H9 (cell line): Measurements from ENCODE around the gene PITPNB. TPM values are rescaled to one million over a fixed set of nuclear protein-coding genes. Genes with fewer than 3 reads are reported as not detected.

Source experiments
- DNase-seq: peaks from one replicate; pipeline ENCODE4 v3.0.0-alpha.2; 2017
- H2AFZ ChIP-seq: one replicate; pipeline ENCODE4 v1.6.1; 2013; ENCODE audit warnings: mild to moderate bottlenecking, low read length, control low read depth, moderate library complexity
- H2AK5ac ChIP-seq: 2 replicates; pipeline ENCODE4 v1.6.1; 2013; ENCODE audit warnings: low read length, control low read depth, mixed read lengths; ENCODE audit not compliant: insufficient read length
- H2BK120ac ChIP-seq: one replicate; pipeline ENCODE4 v1.6.1; 2013; ENCODE audit warnings: low read depth, mild to moderate bottlenecking, low read length, control low read depth, inconsistent platforms; ENCODE audit not compliant: poor library complexity, severe bottlenecking
- H2BK12ac ChIP-seq: 2 replicates; pipeline ENCODE4 v1.6.1; 2013; ENCODE audit warnings: low read length, control low read depth, mixed read lengths, low read depth; ENCODE audit not compliant: insufficient read length
- H2BK15ac ChIP-seq: 2 replicates; pipeline ENCODE4 v1.6.1; 2013; ENCODE audit warnings: low read depth, low read length, control low read depth
- H2BK20ac ChIP-seq: one replicate; pipeline ENCODE4 v1.6.1; 2013; ENCODE audit warnings: low read depth, mild to moderate bottlenecking, low read length, control low read depth, inconsistent platforms; ENCODE audit not compliant: poor library complexity, severe bottlenecking
- H2BK5ac ChIP-seq: 2 replicates; pipeline ENCODE4 v1.6.1; 2013; ENCODE audit warnings: low read length, control low read depth, mixed read lengths; ENCODE audit not compliant: insufficient read length
- H3K14ac ChIP-seq: 2 replicates; pipeline ENCODE4 v1.6.1; 2013; ENCODE audit warnings: low read length, control low read depth; ENCODE audit not compliant: insufficient read depth
- H3K18ac ChIP-seq: 2 replicates; pipeline ENCODE4 v1.6.1; 2013; ENCODE audit warnings: low read depth, mild to moderate bottlenecking, mixed read lengths, low read length, control low read depth; ENCODE audit not compliant: insufficient read length
- H3K23ac ChIP-seq: 2 replicates; pipeline ENCODE4 v1.6.1; 2013; ENCODE audit warnings: low read length, control low read depth, mixed read lengths, low read depth; ENCODE audit not compliant: insufficient read length
- H3K23me2 ChIP-seq: 2 replicates; pipeline ENCODE4 v1.6.1; 2013; ENCODE audit warnings: low read depth, mild to moderate bottlenecking, mixed read lengths, low read length, control low read depth; ENCODE audit not compliant: insufficient read length, poor library complexity, severe bottlenecking
- H3K27ac ChIP-seq: 2 replicates; pipeline ENCODE4 v1.5.1; 2013; ENCODE audit warnings: low read length, control low read depth, mixed read lengths, low read depth; ENCODE audit not compliant: insufficient read length
- H3K27me3 ChIP-seq: 2 replicates; pipeline ENCODE4 v1.6.1; 2013; ENCODE audit warnings: low read length, control low read depth, inconsistent platforms; ENCODE audit not compliant: insufficient read depth
- H3K4ac ChIP-seq: 2 replicates; pipeline ENCODE4 v1.6.1; 2013; ENCODE audit warnings: low read depth, mild to moderate bottlenecking, control low read depth, inconsistent platforms, low read length, moderate library complexity
- H3K4me1 ChIP-seq: 2 replicates; pipeline ENCODE4 v1.6.1; 2013; ENCODE audit warnings: low read length, control low read depth, inconsistent platforms; ENCODE audit not compliant: insufficient read depth
- H3K4me2 ChIP-seq: 2 replicates; pipeline ENCODE4 v1.6.1; 2013; ENCODE audit warnings: low read length, control low read depth, mixed read lengths; ENCODE audit not compliant: insufficient read length, insufficient read depth
- H3K56ac ChIP-seq: 2 replicates; pipeline ENCODE4 v1.6.1; 2013; ENCODE audit warnings: low read depth, mild to moderate bottlenecking, mixed read lengths, low read length, control low read depth; ENCODE audit not compliant: insufficient read length
- H3K79me1 ChIP-seq: 2 replicates; pipeline ENCODE4 v1.6.1; 2013; ENCODE audit warnings: low read depth, mild to moderate bottlenecking, moderate library complexity, low read length, control low read depth, inconsistent platforms; ENCODE audit not compliant: insufficient read depth, poor library complexity, severe bottlenecking
- H3K79me2 ChIP-seq: 2 replicates; pipeline ENCODE4 v1.6.1; 2013; ENCODE audit warnings: low read length, control low read depth, inconsistent platforms; ENCODE audit not compliant: insufficient read depth
- H3K9ac ChIP-seq: 2 replicates; pipeline ENCODE4 v1.6.1; 2013; ENCODE audit warnings: low read length, control low read depth, mixed read lengths; ENCODE audit not compliant: insufficient read length; ENCODE audit errors: extremely low read depth
- H3K9me3 ChIP-seq: one replicate; pipeline ENCODE4 v1.6.1; 2013; ENCODE audit warnings: low read depth, low read length, inconsistent platforms; ENCODE audit not compliant: control insufficient read depth
- H3T11ph ChIP-seq: one replicate; pipeline ENCODE4 v1.6.1; 2013; ENCODE audit warnings: mild to moderate bottlenecking, low read length, control low read depth, inconsistent platforms
- H4K20me1 ChIP-seq: one replicate; pipeline ENCODE4 v1.6.1; 2013; ENCODE audit not compliant: control insufficient read depth, insufficient read length, insufficient read depth
- H4K5ac ChIP-seq: 2 replicates; pipeline ENCODE4 v1.6.1; 2013; ENCODE audit warnings: low read depth, mild to moderate bottlenecking, mixed read lengths, low read length, control low read depth; ENCODE audit not compliant: insufficient read length
- H4K8ac ChIP-seq: replicated peaks from 2 replicates; pipeline ENCODE4 v1.6.1; 2013; ENCODE audit warnings: low read length, control low read depth, mixed read lengths, low read depth; ENCODE audit not compliant: insufficient read length
- H4K91ac ChIP-seq: 2 replicates; pipeline ENCODE4 v1.6.1; 2013; ENCODE audit warnings: low read depth, mild to moderate bottlenecking, moderate library complexity, mixed read lengths, low read length, control low read depth; ENCODE audit not compliant: insufficient read length
- H3K27ac Mint-ChIP-seq, 3 experiments: 2 replicates in 2 of 3; 3 replicates in 1 of 3; pipeline ENCODE4 v1.8.0; 2020 to 2021; ENCODE audit warnings: mixed read lengths in 3 of 3, mild to moderate bottlenecking in 1 of 3, moderate library complexity in 1 of 3
- H3K27me3 Mint-ChIP-seq: 2 replicates; pipeline ENCODE4 v1.8.0; 2021; ENCODE audit warnings: low read depth, mild to moderate bottlenecking, moderate library complexity, mixed read lengths
- H3K36me3 Mint-ChIP-seq, 3 experiments: 2 replicates in 2 of 3; 3 replicates in 1 of 3; pipeline ENCODE4 v1.8.0; 2020 to 2021; ENCODE audit warnings: low read depth in 3 of 3, mixed read lengths in 3 of 3; ENCODE audit not compliant: insufficient read depth in 1 of 3
- H3K4me1 Mint-ChIP-seq, 2 experiments: 2 replicates each; pipeline ENCODE4 v1.8.0; 2020; ENCODE audit warnings: mixed read lengths in 2 of 2
- H3K4me3 Mint-ChIP-seq, 2 experiments: 2 replicates in 1 of 2; 3 replicates in 1 of 2; pipeline ENCODE4 v1.8.0; 2020 to 2021; ENCODE audit warnings: mild to moderate bottlenecking in 2 of 2, mixed read lengths in 2 of 2, moderate library complexity in 1 of 2
- H3K9me3 Mint-ChIP-seq, 2 experiments: 2 replicates in 1 of 2; 3 replicates in 1 of 2; pipeline ENCODE4 v1.8.0; 2020; ENCODE audit warnings: mild to moderate bottlenecking in 2 of 2, mixed read lengths in 2 of 2, moderate library complexity in 1 of 2
- CTCF ChIP-seq: fragments of 200-600 bp; sonication (generic); conservative IDR thresholded peaks from 3 replicates; pipeline ENCODE4 v1.8.0; 2021; ENCODE audit warnings: antibody characterized with exemption, mild to moderate bottlenecking
- WGBS: extraction: QIAGEN DNeasy Blood & Tissue Kit; methylation state at CpG from one replicate; pipeline ENCODE4 v1.1.7; 2013; ENCODE audit warnings: missing lambda C conversion rate, low lambda C conversion rate, mixed read lengths; ENCODE audit not compliant: insufficient read length; ENCODE audit errors: extremely low coverage; 5-methylcytosine and 5-hydroxymethylcytosine counted together
- total RNA-seq: library from RNA; stranded (reverse); gene quantifications from 2 replicates; pipeline ENCODE4 v1.2.1, GENCODE V29; 2021

The PITPNB gene
- total RNA-seq, 1 experiment from 2014 or later = 106 TPM

GRCh38 chr22:27937453-27937852 is 18.4 kb upstream of the PITPNB start:
- H3T11ph ChIP-seq = no peak overlapping the region
- H3K23me2 ChIP-seq = no peaks in the 10 kb centered on the region
- no peaks in the 10 kb centered on the region for H4K20me1 ChIP-seq
- H3K56ac ChIP-seq = no peak overlapping the region
- no peak overlapping the region for H3K9ac ChIP-seq
- no peak overlapping the region for H3K27ac Mint-ChIP-seq
- no peaks in the 10 kb centered on the region; the same call in 1 of the 2 replicates for H3K79me2 ChIP-seq
- TF ChIP-seq CTCF = no peak
- H3K27ac ChIP-seq = no peak overlapping the region
- no peak overlapping the region for H2AFZ ChIP-seq
- peaks cover 2 to 28% (median 7%) of the 10 kb centered on the region in 3 experiments; a peak in 5 of 7 replicates for H3K36me3 Mint-ChIP-seq
- no peak overlapping the region for H3K4me2 ChIP-seq
- no peak overlapping the region for H2BK20ac ChIP-seq
- WGBS = no CpG with 5 or more reads among the region's 2 CpGs
- no peak overlapping the region for H3K4ac ChIP-seq
- H3K23ac ChIP-seq = no peak overlapping the region
- H3K14ac ChIP-seq = no peak overlapping the region
- no peak overlapping the region for H3K18ac ChIP-seq
- no peak overlapping the region for H2BK15ac ChIP-seq
- peaks cover 5 to 10% of the 10 kb centered on the region in 2 experiments for H3K4me1 Mint-ChIP-seq
- H2BK5ac ChIP-seq = no peak overlapping the region
- no peaks in the 10 kb centered on the region for H3K9me3 ChIP-seq
- H3K4me3 Mint-ChIP-seq = no peak overlapping the region
- H4K5ac ChIP-seq = no peak overlapping the region
- H4K8ac ChIP-seq = no peak overlapping the region
- no peak overlapping the region for H2BK120ac ChIP-seq
- H3K27me3 ChIP-seq = no peaks in the 10 kb centered on the region
- no peaks in the 10 kb centered on the region for H3K9me3 Mint-ChIP-seq
- no peak overlapping the region for H2AK5ac ChIP-seq
- H2BK12ac ChIP-seq = no peak overlapping the region
- H3K79me1 ChIP-seq = no peaks in the 10 kb centered on the region
- no peak for DNase-seq
- H3K27me3 Mint-ChIP-seq = no peaks in the 10 kb centered on the region
- H3K4me1 ChIP-seq = no peaks in the 10 kb centered on the region; the same call in 1 of the 2 replicates
- no peak overlapping the region for H4K91ac ChIP-seq
